Stimulated activated naive CD8-positive, alpha-beta T cell treated with anti-CD3 and anti-CD28 coated beads, Interleukin-15, amount 100 ng/mL, for 72 hours (primary cell): ENCODE data around the gene ARHGEF19.
A peak's percentile ranks its signal among the peaks of the same experiment; 100 is the strongest.
"Not testable (repeated sequence)": the region's sequence is repeated elsewhere in the genome, so short reads cannot be mapped to it uniquely, and the experiment has no call there.

ENCODE experiments used
- ATAC-seq: fragments of 150-1000 bp; cut with Tn5 transposase; 2 replicates; pipeline ENCODE4 v1.10.0; 2021; ENCODE audit warnings: mild to moderate bottlenecking, moderate library complexity
- DNase-seq, 2 donors: peaks; one replicate each; pipeline ENCODE4 v3.0.0; 2021 to 2022
- H3K27ac Mint-ChIP-seq, 2 donors: one replicate each; pipeline ENCODE4 v1.8.0; 2022; ENCODE audit warnings: mild to moderate bottlenecking in 2 of 2, mixed read lengths in 2 of 2, moderate library complexity in 2 of 2
- H3K27me3 Mint-ChIP-seq: one replicate; pipeline ENCODE4 v1.8.0; 2022; ENCODE audit warnings: mixed read lengths
- H3K4me1 Mint-ChIP-seq: one replicate; pipeline ENCODE4 v1.8.0; 2022; ENCODE audit warnings: mild to moderate bottlenecking, mixed read lengths
- H3K4me3 Mint-ChIP-seq, 2 donors: one replicate each; pipeline ENCODE4 v1.8.0; 2022; ENCODE audit warnings: mild to moderate bottlenecking in 2 of 2, mixed read lengths in 2 of 2, moderate library complexity in 1 of 2
- H3K9me3 Mint-ChIP-seq, 2 donors: one replicate each; pipeline ENCODE4 v1.8.0; 2022; ENCODE audit warnings: mixed read lengths in 2 of 2

Gene ARHGEF19

GRCh38 chr1:16205334-16205671 lies 7.1 kb downstream of the ARHGEF19 start:
- DNase-seq (no peak), ATAC-seq (no peak)
- peak overlapping the region in 1 of 2 donors; percentile 87 for H3K4me3 Mint-ChIP-seq
- no peaks in the 10 kb centered on the region for H3K9me3 Mint-ChIP-seq
- H3K27me3 Mint-ChIP-seq, result no peaks in the 10 kb centered on the region
- H3K4me1 Mint-ChIP-seq, result peaks cover 22% of the 10 kb centered on the region
- H3K27ac Mint-ChIP-seq, result no peak overlapping the region

- peak overlapping the region in 1 of 2 donors; percentile 87 for H3K4me3 Mint-ChIP-seq
- no peak overlapping the region for H3K27ac Mint-ChIP-seq
- peaks cover 25% of the 10 kb centered on the region for H3K4me1 Mint-ChIP-seq
- ATAC-seq (no peak), DNase-seq (peak; percentile 44 to 48)
- H3K27me3 Mint-ChIP-seq, result no peaks in the 10 kb centered on the region
- no peaks in the 10 kb centered on the region for H3K9me3 Mint-ChIP-seq
Observed at GRCh38 chr1:16204634-16205333, 7.7 kb downstream of the ARHGEF19 start.

- Mint-ChIP-seq H3K27ac (no peak overlapping the region), H3K9me3 (no peaks in the 10 kb centered on the region), H3K4me3 (no peak overlapping the region), H3K4me1 (peaks cover 31% of the 10 kb centered on the region), H3K27me3 (no peaks in the 10 kb centered on the region)
- no peak for ATAC-seq
- no peak for DNase-seq
Observed at GRCh38 chr1:16204216-16204615, 8.2 kb downstream of the ARHGEF19 start.

GRCh38 chr1:16203550-16203949 lies 8.9 kb downstream of the ARHGEF19 start:
- DNase-seq (no peak), ATAC-seq (no peak)
- no peaks in the 10 kb centered on the region for H3K9me3 Mint-ChIP-seq
- no peaks in the 10 kb centered on the region for H3K27me3 Mint-ChIP-seq
- H3K4me1 Mint-ChIP-seq, result peaks cover 37% of the 10 kb centered on the region
- no peak overlapping the region for H3K4me3 Mint-ChIP-seq
- H3K27ac Mint-ChIP-seq, result no peak overlapping the region

- DNase-seq (no peak), ATAC-seq (no peak)
- no peaks in the 10 kb centered on the region for H3K9me3 Mint-ChIP-seq
- peaks cover 43% of the 10 kb centered on the region for H3K4me1 Mint-ChIP-seq
- peak overlapping the region in 1 of 2 donors; percentile 65 for H3K27ac Mint-ChIP-seq
- H3K4me3 Mint-ChIP-seq, result no peak overlapping the region
- H3K27me3 Mint-ChIP-seq, result no peaks in the 10 kb centered on the region
Observed at GRCh38 chr1:16202281-16203210, 9.9 kb downstream of the ARHGEF19 start.

- no peaks in the 10 kb centered on the region for H3K27me3 Mint-ChIP-seq
- peak overlapping the region in 1 of 2 donors; percentile 40 for H3K27ac Mint-ChIP-seq
- peaks cover 25% of the 10 kb centered on the region for H3K4me1 Mint-ChIP-seq
- DNase-seq (no peak), ATAC-seq (no peak)
- H3K4me3 Mint-ChIP-seq, result no peak overlapping the region
- no peaks in the 10 kb centered on the region for H3K9me3 Mint-ChIP-seq
Observed at GRCh38 chr1:16199700-16200099, 12.8 kb downstream of the ARHGEF19 start.

GRCh38 chr1:16199157-16199501 lies 13.3 kb downstream of the ARHGEF19 start:
- ATAC-seq, result peak; percentile 45
- Mint-ChIP-seq H3K27me3 (no peaks in the 10 kb centered on the region), H3K4me1 (peaks cover 22% of the 10 kb centered on the region), H3K27ac (peak overlapping the region in 1 of 2 donors; percentile 77), H3K4me3 (no peak overlapping the region), H3K9me3 (no peaks in the 10 kb centered on the region)
- DNase-seq, result no peak

GRCh38 chr1:16198444-16199156 lies 13.9 kb downstream of the ARHGEF19 start:
- ATAC-seq, result peak; percentile 28
- Mint-ChIP-seq H3K9me3 (no peaks in the 10 kb centered on the region), H3K27ac (peak overlapping the region in 1 of 2 donors; percentile 77), H3K4me3 (no peak overlapping the region), H3K27me3 (no peaks in the 10 kb centered on the region), H3K4me1 (peaks cover 22% of the 10 kb centered on the region)
- no peak for DNase-seq

- no peak for ATAC-seq
- Mint-ChIP-seq H3K4me1 (peaks cover 22% of the 10 kb centered on the region), H3K27me3 (no peaks in the 10 kb centered on the region), H3K4me3 (no peak overlapping the region), H3K9me3 (no peaks in the 10 kb centered on the region), H3K27ac (peak overlapping the region in 1 of 2 donors; percentile 55)
- DNase-seq, result no peak
Observed at GRCh38 chr1:16196874-16197273, 15.6 kb downstream of the ARHGEF19 start.

- peaks cover 22% of the 10 kb centered on the region for H3K4me1 Mint-ChIP-seq
- ATAC-seq, H3K27me3 Mint-ChIP-seq, H3K4me3 Mint-ChIP-seq, H3K9me3 Mint-ChIP-seq, DNase-seq: not testable (repeated sequence)
- peak overlapping the region in 1 of 2 donors; percentile 15 for H3K27ac Mint-ChIP-seq
Observed at GRCh38 chr1:16196139-16196538, 16.3 kb downstream of the ARHGEF19 start.

- Mint-ChIP-seq H3K4me1 (peaks cover 22% of the 10 kb centered on the region), H3K27me3 (no peaks in the 10 kb centered on the region), H3K9me3 (no peaks in the 10 kb centered on the region), H3K27ac (no peak overlapping the region), H3K4me3 (no peak overlapping the region)
- ATAC-seq (no peak), DNase-seq (no peak)
Observed at GRCh38 chr1:16195518-16195905, 16.9 kb downstream of the ARHGEF19 start.

GRCh38 chr1:16191916-16192546 lies 20.4 kb downstream of the ARHGEF19 start:
- H3K4me1 Mint-ChIP-seq, result no peaks in the 10 kb centered on the region
- H3K4me3 Mint-ChIP-seq, result no peak overlapping the region
- peaks cover 16% of the 10 kb centered on the region for H3K27me3 Mint-ChIP-seq
- DNase-seq (no peak), ATAC-seq (no peak)
- no peak overlapping the region for H3K27ac Mint-ChIP-seq
- no peaks in the 10 kb centered on the region for H3K9me3 Mint-ChIP-seq

- DNase-seq, result no peak
- Mint-ChIP-seq H3K27me3 (peaks cover 16% of the 10 kb centered on the region), H3K9me3 (no peaks in the 10 kb centered on the region), H3K27ac (peak overlapping the region in 1 of 2 donors; percentile 66), H3K4me1 (no peaks in the 10 kb centered on the region), H3K4me3 (no peak overlapping the region)
- no peak for ATAC-seq
Observed at GRCh38 chr1:16191309-16191708, 21.1 kb downstream of the ARHGEF19 start.

GRCh38 chr1:16189921-16190621 lies 22.4 kb downstream of the ARHGEF19 start:
- ATAC-seq (no peak), DNase-seq (no peak)
- Mint-ChIP-seq H3K9me3 (no peaks in the 10 kb centered on the region), H3K27me3 (peaks cover 16% of the 10 kb centered on the region), H3K4me3 (no peak overlapping the region), H3K4me1 (no peaks in the 10 kb centered on the region), H3K27ac (no peak overlapping the region)

GRCh38 chr1:16189003-16189402 lies 23.4 kb downstream of the ARHGEF19 start:
- H3K4me1 Mint-ChIP-seq, result no peaks in the 10 kb centered on the region
- H3K27me3 Mint-ChIP-seq, result peaks cover 16% of the 10 kb centered on the region
- no peak overlapping the region for H3K4me3 Mint-ChIP-seq
- peak overlapping the region in 1 of 2 donors; percentile 37 for H3K27ac Mint-ChIP-seq
- no peaks in the 10 kb centered on the region for H3K9me3 Mint-ChIP-seq
- ATAC-seq, result no peak
- no peak for DNase-seq
